GM12864 (cell line): ENCODE results near the gene TTC34.

Experiments used
- DNase-seq: peaks from one replicate; pipeline ENCODE4 v3.0.0-alpha.2; 2011; ENCODE audit warnings: low read depth
- H3K4me3 ChIP-seq: 2 replicates; pipeline ENCODE4 v1.5.1; 2011; ENCODE audit warnings: mild to moderate bottlenecking, low read depth, low read length, control low read depth
- CTCF ChIP-seq: IDR thresholded peaks from 2 replicates; pipeline ENCODE4 v1.5.1; 2011; ENCODE audit warnings: low read depth, mild to moderate bottlenecking, moderate library complexity, low read length, control low read depth, inconsistent platforms; ENCODE audit errors: missing control alignments

The TTC34 gene

GRCh38 chr1:2593251-2593878 lies 208.1 kb downstream of the TTC34 start:
- TF ChIP-seq CTCF = no peak

GRCh38 chr1:2592672-2593071 lies 208.8 kb downstream of the TTC34 start:
- no peak overlapping the region for H3K4me3 ChIP-seq
- TF ChIP-seq CTCF = no peak
- DNase-seq = no peak

More at GRCh38 chr1:2593251-2593878, 208.1 kb downstream of the TTC34 start:
- no peak overlapping the region for H3K4me3 ChIP-seq
- no peak for DNase-seq

GRCh38 chr1:2591581-2592261 lies 209.8 kb downstream of the TTC34 start:
- no peak overlapping the region for H3K4me3 ChIP-seq
- no peak for DNase-seq
- TF ChIP-seq CTCF = no peak

GRCh38 chr1:2591233-2591580 lies 210.3 kb downstream of the TTC34 start:
- TF ChIP-seq CTCF = no peak
- DNase-seq = no peak
- no peak overlapping the region for H3K4me3 ChIP-seq

GRCh38 chr1:2590233-2591141 lies 211.0 kb downstream of the TTC34 start:
- no peak overlapping the region for H3K4me3 ChIP-seq
- no peak for DNase-seq
- TF ChIP-seq CTCF = no peak

- no peak for TF ChIP-seq CTCF
- H3K4me3 ChIP-seq = no peak overlapping the region
- no peak for DNase-seq
Observed at GRCh38 chr1:2589431-2590232, 211.9 kb downstream of the TTC34 start.
